ENCODE measurements around the gene GASK1B.

Gene GASK1B

GRCh38 chr4:158182736-158183135 lies 9.9 kb upstream of the GASK1B start:
- DNase-seq, result no peak

- no peak for DNase-seq
These were observed 9.1 kb upstream of the GASK1B start for GRCh38 chr4:158181906-158182305.

GRCh38 chr4:158179465-158179864 lies 6.6 kb upstream of the GASK1B start:
- DNase-seq, result no peak

- peak; percentile 10 for DNase-seq
These were observed 4.0 kb upstream of the GASK1B start for GRCh38 chr4:158176776-158177175.

- DNase-seq, result peak; percentile 34
These were observed 3.3 kb upstream of the GASK1B start for GRCh38 chr4:158176108-158176507.

- peak; percentile 84 for DNase-seq
These were observed 1.9 kb downstream of the GASK1B start for GRCh38 chr4:158170691-158171561.

- DNase-seq, result peak; percentile 51
These were observed 2.7 kb downstream of the GASK1B start for GRCh38 chr4:158169931-158170690.

- no peak for DNase-seq
These were observed 3.3 kb downstream of the GASK1B start for GRCh38 chr4:158169506-158169905.

GRCh38 chr4:158168606-158169005 lies 4.2 kb downstream of the GASK1B start:
- no peak for DNase-seq

- DNase-seq, result no peak
These were observed 6.1 kb downstream of the GASK1B start for GRCh38 chr4:158166701-158167100.

- no peak for DNase-seq
These were observed 8.0 kb downstream of the GASK1B start for GRCh38 chr4:158164768-158165213.

- DNase-seq, result no peak
These were observed 8.7 kb downstream of the GASK1B start for GRCh38 chr4:158163941-158164767.

GRCh38 chr4:158162631-158163030 lies 10.2 kb downstream of the GASK1B start:
- DNase-seq, result peak; percentile 7

- DNase-seq, result no peak
These were observed 11.1 kb downstream of the GASK1B start for GRCh38 chr4:158161551-158162354.

GRCh38 chr4:158159718-158160094 lies 13.1 kb downstream of the GASK1B start:
- DNase-seq, result no peak

GRCh38 chr4:158159054-158159717 lies 13.6 kb downstream of the GASK1B start:
- DNase-seq, result no peak

GRCh38 chr4:158157412-158157811 lies 15.4 kb downstream of the GASK1B start:
- DNase-seq, result peak; percentile 36

- DNase-seq, result peak; percentile 3
These were observed 17.0 kb downstream of the GASK1B start for GRCh38 chr4:158155656-158156356.

GRCh38 chr4:158147151-158147550 lies 25.7 kb downstream of the GASK1B start:
- no peak for DNase-seq

- no peak for DNase-seq
These were observed 26.1 kb downstream of the GASK1B start for GRCh38 chr4:158146736-158147135.

- DNase-seq, result no peak
These were observed 33.7 kb downstream of the GASK1B start for GRCh38 chr4:158139086-158139485.
